ENCODE results near the gene NCAN. TPM values are rescaled to one million over a fixed set of nuclear protein-coding genes. Genes with fewer than 3 reads are reported as not detected.

NCAN gene
- polyA plus RNA-seq, 1 donor (not counting 4 experiments of a cell fraction or from before 2014, with no cell fraction given) = not detected

DNA sequence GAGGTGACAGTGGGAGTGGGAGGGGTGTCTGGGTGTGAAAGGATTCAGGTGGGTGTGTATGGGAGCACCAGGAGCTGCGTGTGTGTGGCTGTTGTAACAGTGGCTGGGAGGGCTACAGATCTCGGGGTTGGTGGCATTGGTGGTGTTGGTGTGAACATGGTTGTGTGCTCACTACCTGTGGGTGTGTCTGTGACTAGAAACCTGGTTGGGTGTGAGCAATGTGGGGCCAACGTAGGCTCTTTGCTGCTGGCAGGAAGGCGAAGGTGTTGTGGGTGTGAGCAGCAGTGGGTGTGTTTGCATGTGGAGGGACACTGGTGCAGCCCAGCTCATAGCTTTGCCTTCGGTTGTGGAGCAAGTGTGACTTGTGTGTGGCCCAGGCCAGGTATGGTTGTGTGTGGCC lies 4.8 kb upstream of the NCAN start:
- no peak for FAIRE-seq
- H3K4me3 ChIP-seq (ENCODE audit: control insufficient read depth in 2 of 3, extremely low read depth in 1 of 3, insufficient read depth in 2 of 3, low read depth in 1 of 3, low read length in 3 of 3) = no peak overlapping the region
- no peak for TF ChIP-seq EZH2 (IDR thresholded peaks at IDR 0.05; ENCODE audit: low read length)
- TF ChIP-seq, protein P1, sequence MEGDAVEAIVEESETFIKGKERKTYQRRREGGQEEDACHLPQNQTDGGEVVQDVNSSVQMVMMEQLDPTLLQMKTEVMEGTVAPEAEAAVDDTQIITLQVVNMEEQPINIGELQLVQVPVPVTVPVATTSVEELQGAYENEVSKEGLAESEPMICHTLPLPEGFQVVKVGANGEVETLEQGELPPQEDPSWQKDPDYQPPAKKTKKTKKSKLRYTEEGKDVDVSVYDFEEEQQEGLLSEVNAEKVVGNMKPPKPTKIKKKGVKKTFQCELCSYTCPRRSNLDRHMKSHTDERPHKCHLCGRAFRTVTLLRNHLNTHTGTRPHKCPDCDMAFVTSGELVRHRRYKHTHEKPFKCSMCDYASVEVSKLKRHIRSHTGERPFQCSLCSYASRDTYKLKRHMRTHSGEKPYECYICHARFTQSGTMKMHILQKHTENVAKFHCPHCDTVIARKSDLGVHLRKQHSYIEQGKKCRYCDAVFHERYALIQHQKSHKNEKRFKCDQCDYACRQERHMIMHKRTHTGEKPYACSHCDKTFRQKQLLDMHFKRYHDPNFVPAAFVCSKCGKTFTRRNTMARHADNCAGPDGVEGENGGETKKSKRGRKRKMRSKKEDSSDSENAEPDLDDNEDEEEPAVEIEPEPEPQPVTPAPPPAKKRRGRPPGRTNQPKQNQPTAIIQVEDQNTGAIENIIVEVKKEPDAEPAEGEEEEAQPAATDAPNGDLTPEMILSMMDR (optimal IDR thresholded peaks at IDR 0.05 in 1 of 3, IDR thresholded peaks at IDR 0.05 in 1 of 3, conservative IDR thresholded peaks at IDR 0.05 in 1 of 3; ENCODE audit: extremely low read depth in 1 of 3, insufficient read depth in 2 of 3, low read length in 3 of 3) = no peak
- H3K36me3 ChIP-seq (ENCODE audit: control insufficient read depth in 2 of 2, extremely low read depth in 1 of 2, insufficient read depth in 2 of 2, low read length in 2 of 2) = peaks cover 0 to 6% of the 10 kb centered on the region in 2 experiments
- dilution Hi-C loops (cut with MboI; ENCODE audit: extremely low pct_ligation_motif_present, low sequenced_read_pairs) = no loop called here
- H3K27me3 ChIP-seq (ENCODE audit: control insufficient read depth, extremely low read depth, insufficient read depth, low read length) = peaks cover 9% of the 10 kb centered on the region
- H3K9me3 ChIP-seq (ENCODE audit: control insufficient read depth, low read depth, low read length) = no peaks in the 10 kb centered on the region
- no peaks in the 10 kb centered on the region for H4K20me1 ChIP-seq (ENCODE audit: control insufficient read depth, extremely low read depth, insufficient read depth, low read length)
- peaks cover 8% of the 10 kb centered on the region for H3K4me1 ChIP-seq (ENCODE audit: control insufficient read depth, extremely low read depth, insufficient read depth, low read length)
- no peak overlapping the region for H3K9ac ChIP-seq (ENCODE audit: control insufficient read depth, extremely low read depth, insufficient read depth, low read length)
- DNase-seq (ENCODE audit: low read depth, low spot score) = no peak
- H2AFZ ChIP-seq (ENCODE audit: control insufficient read depth, low read length) = no peak overlapping the region
- no peak overlapping the region for H3K27ac ChIP-seq (ENCODE audit: control insufficient read depth, insufficient read depth, low read length)
- peaks cover 11% of the 10 kb centered on the region for H3K79me2 ChIP-seq (ENCODE audit: control insufficient read depth, insufficient read depth, low read length)
- no peaks in the 10 kb centered on the region for H3K9me1 ChIP-seq (ENCODE audit: control insufficient read depth, extremely low read depth, insufficient read depth, low read length)
- no peak overlapping the region for H3K4me2 ChIP-seq (ENCODE audit: control insufficient read depth, extremely low read depth, insufficient read depth, low read depth, low read length)

DNA sequence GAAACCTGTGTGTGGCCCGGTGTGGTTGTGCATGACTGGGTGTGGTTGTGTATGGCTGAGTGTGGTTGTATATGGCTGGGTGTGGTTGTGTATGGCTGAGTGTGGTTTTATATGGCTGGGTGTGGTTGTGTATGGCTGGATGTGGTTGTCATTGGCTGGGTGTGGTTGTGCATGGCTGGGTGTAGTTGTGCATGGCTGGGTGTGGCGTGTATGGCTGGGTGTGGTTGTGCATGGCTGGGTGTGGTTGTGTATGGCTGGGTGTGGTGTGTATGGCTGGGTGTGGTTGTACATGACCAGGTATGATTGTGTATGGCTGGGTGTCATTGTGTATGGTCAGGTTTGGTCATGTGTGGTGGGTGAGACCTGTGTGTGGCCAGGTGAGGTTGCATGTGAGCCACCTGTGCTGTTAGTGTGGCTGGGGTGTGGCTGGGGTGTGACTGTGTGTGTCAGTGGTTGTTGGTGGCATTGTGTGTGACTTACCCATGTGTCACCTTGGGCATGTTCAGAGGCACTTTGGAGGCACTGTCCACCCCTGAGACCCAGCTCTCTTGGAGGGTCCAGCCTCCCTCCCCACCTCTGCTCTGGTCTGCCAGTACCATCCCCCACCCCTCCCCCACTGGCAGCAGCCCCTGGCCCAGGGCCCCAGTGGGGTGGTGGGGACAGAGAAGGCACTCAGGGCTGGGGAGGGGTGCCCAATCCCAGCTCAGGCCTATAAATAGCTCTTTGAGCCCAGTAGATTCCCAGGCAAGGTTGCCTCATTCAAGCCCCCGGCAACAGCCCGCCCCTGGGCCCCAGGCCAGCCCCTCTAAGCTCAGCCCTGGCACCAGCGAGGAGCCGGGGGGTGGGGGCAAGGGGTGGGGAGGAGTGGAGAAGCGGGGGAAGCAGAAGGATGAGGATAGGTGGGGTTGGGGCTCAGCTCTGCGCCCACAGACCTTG lies 3.9 kb upstream of the NCAN start:
- H3K4me2 ChIP-seq (ENCODE audit: control insufficient read depth, extremely low read depth, insufficient read depth, low read depth, low read length) = no peak overlapping the region
- H4K20me1 ChIP-seq (ENCODE audit: control insufficient read depth, extremely low read depth, insufficient read depth, low read length) = no peaks in the 10 kb centered on the region
- peaks cover 1% of the 10 kb centered on the region for H3K79me2 ChIP-seq (ENCODE audit: control insufficient read depth, insufficient read depth, low read length)
- H3K27me3 ChIP-seq (ENCODE audit: control insufficient read depth, extremely low read depth, insufficient read depth, low read length) = peaks cover 18% of the 10 kb centered on the region
- H3K4me1 ChIP-seq (ENCODE audit: control insufficient read depth, extremely low read depth, insufficient read depth, low read length) = no peaks in the 10 kb centered on the region
- H3K27ac ChIP-seq (ENCODE audit: control insufficient read depth, insufficient read depth, low read length) = no peak overlapping the region
- FAIRE-seq = no peak
- no peaks in the 10 kb centered on the region for H3K9me1 ChIP-seq (ENCODE audit: control insufficient read depth, extremely low read depth, insufficient read depth, low read length)
- H3K36me3 ChIP-seq (ENCODE audit: control insufficient read depth in 2 of 2, extremely low read depth in 1 of 2, insufficient read depth in 2 of 2, low read length in 2 of 2) = no peaks in the 10 kb centered on the region
- no peak overlapping the region for H3K4me3 ChIP-seq (ENCODE audit: control insufficient read depth in 2 of 3, extremely low read depth in 1 of 3, insufficient read depth in 2 of 3, low read depth in 1 of 3, low read length in 3 of 3)
- no peak overlapping the region for H2AFZ ChIP-seq (ENCODE audit: control insufficient read depth, low read length)
- H3K9ac ChIP-seq (ENCODE audit: control insufficient read depth, extremely low read depth, insufficient read depth, low read length) = no peak overlapping the region
- no peak for DNase-seq (ENCODE audit: low read depth, low spot score)
- TF ChIP-seq EZH2 (IDR thresholded peaks at IDR 0.05; ENCODE audit: low read length) = no peak
- TF ChIP-seq, protein P1 (optimal IDR thresholded peaks at IDR 0.05 in 1 of 3, IDR thresholded peaks at IDR 0.05 in 1 of 3, conservative IDR thresholded peaks at IDR 0.05 in 1 of 3; ENCODE audit: extremely low read depth in 1 of 3, insufficient read depth in 2 of 3, low read length in 3 of 3) = no peak
- H3K9me3 ChIP-seq (ENCODE audit: control insufficient read depth, low read depth, low read length) = no peaks in the 10 kb centered on the region
- dilution Hi-C loops (cut with MboI; ENCODE audit: extremely low pct_ligation_motif_present, low sequenced_read_pairs) = no loop called here

Measured in keratinocyte (primary cell).